Endothelial cell of umbilical vein (primary cell): ENCODE data around the gene CCDC157.

Experiments used
- POLR2A ChIP-seq: IDR thresholded peaks from 2 replicates; pipeline ENCODE4 v1.6.1; 2012; ENCODE audit warnings: low read depth, mild to moderate bottlenecking, control low read depth, low read length
- TF ChIP-seq, protein P1 (sequence below), 2 donors: IDR thresholded peaks; 1 replicate in 1 of 2; 2 replicates in 1 of 2; pipeline ENCODE4 v1.5.1; 2011; ENCODE audit warnings: low read length in 2 of 2, mild to moderate bottlenecking in 2 of 2, moderate library complexity in 2 of 2, control low read depth in 1 of 2, inconsistent platforms in 1 of 2, low read depth in 1 of 2; ENCODE audit not compliant: insufficient read depth in 1 of 2; ENCODE audit errors: extremely low read depth in 1 of 2

DNA sequence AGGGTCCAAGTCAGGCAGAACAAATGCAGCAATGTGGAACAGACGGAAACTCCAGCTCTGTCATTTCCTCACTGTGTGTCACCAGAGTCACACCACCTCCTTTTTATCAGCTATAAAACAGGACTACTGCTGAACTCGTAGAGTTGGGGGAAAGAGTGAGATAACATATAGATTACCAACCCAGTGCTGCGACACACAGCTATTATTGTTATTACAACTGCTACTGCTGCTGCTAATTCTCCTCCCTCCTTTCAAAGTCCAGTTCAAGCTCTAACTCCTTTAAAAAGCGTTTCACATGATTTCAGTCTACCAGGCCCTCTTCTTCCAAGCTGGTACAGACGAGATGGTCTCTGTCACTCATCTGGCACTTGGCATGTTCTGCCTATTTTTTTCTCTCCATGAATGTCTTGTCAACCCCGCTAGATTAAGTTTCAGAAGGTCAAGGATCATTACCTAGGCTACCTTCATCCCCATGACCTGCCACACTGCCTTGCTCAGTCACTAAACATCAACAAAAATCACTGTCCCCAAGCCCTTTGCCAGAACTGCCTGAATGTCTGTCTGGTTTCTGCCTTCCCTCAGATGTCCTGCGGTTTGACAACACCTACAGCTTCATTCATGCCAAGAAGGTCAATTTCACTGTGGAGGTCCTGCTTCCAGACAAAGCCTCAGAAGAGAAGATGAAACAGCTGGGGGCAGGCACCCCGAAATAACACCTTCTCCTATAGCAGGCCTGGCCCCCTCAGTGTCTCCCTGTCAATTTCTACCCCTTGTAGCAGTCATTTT lies 65.1 kb downstream of the CCDC157 start:
- TF ChIP-seq, protein P1, sequence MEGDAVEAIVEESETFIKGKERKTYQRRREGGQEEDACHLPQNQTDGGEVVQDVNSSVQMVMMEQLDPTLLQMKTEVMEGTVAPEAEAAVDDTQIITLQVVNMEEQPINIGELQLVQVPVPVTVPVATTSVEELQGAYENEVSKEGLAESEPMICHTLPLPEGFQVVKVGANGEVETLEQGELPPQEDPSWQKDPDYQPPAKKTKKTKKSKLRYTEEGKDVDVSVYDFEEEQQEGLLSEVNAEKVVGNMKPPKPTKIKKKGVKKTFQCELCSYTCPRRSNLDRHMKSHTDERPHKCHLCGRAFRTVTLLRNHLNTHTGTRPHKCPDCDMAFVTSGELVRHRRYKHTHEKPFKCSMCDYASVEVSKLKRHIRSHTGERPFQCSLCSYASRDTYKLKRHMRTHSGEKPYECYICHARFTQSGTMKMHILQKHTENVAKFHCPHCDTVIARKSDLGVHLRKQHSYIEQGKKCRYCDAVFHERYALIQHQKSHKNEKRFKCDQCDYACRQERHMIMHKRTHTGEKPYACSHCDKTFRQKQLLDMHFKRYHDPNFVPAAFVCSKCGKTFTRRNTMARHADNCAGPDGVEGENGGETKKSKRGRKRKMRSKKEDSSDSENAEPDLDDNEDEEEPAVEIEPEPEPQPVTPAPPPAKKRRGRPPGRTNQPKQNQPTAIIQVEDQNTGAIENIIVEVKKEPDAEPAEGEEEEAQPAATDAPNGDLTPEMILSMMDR (IDR thresholded peaks at IDR 0.05; ENCODE audit: extremely low read depth in 1 of 2, insufficient read depth in 1 of 2, low read depth in 1 of 2, low read length in 2 of 2), result no peak
- TF ChIP-seq POLR2A, result no peak
